CD4-positive, alpha-beta T cell treated with Interleukin-21 for 1 hour (primary cell): ENCODE measurements around the gene PPP1R27.
"Not testable (repeated sequence)": the region's sequence is repeated elsewhere in the genome, so short reads cannot be mapped to it uniquely, and the experiment has no call there.

Experiments used
- DNase-seq: peaks from one replicate; pipeline ENCODE4 v3.0.0-alpha.2; 2020

PPP1R27 gene

DNA sequence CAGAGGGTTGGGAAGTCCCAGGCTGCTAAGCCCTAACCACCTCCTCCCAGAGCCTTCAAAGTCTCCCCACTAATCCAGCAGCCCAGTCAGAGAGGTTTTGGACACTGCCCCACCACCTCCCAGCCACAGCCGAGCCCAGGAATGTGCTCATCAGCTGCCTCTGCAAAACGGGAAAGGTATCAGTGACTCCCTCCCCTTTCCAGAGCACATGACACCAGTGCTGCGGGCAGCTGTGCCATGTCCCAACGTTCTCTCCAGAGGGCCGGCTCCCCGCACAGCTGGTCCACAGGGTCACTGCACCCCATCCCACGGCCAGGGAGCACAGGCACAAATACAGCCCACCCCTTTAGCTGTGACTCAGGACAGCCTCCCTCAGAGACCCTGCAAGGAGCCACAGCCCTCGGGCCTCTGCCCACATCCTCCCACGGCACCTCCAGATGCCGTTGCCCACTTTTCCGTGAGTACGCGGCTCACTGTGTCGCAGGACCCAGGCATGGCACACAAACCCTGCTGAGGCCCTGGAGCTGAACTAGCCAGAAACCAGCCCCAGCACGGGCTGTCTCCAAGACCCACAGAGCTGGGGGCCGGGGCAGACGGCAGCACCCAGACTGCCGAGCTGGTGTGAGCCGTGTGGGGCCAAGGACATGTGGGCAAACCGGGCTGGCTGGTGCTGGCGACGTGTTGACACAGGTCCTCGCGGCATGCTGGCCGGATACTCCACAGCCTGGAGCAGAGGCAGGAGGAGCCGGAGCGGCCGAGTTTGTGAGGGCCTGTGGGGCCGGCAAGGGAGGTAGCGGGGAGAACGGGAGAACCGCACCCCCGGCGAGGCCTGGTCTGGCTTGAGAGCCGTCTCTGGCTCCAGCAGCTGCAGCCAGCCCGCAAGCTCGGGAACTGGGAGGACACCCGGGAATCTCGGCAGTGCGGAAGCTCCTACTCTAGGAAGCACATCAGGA is 6.3 kb upstream of the PPP1R27 start:
- DNase-seq: no peak

DNA sequence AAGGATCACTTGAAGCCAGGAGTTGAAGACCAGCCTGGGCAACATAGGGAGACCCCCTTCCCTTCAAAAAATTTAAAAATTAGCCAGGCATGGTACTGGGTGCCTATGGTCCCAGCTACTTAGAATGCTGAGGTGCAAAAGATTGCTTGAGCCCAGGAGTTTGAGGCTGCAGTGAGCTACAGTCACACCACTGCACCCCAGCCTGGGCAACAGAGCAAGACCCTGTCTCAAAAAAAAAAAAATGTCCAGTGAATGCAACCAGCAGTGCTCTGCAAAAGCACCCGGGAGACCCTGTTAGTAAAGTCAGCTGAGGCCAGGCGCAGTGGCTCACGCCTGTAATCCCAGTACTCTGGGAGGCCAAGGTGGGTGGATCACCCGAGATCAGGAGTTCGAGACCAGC is 5.2 kb upstream of the PPP1R27 start:
- DNase-seq: not testable (repeated sequence)

DNA sequence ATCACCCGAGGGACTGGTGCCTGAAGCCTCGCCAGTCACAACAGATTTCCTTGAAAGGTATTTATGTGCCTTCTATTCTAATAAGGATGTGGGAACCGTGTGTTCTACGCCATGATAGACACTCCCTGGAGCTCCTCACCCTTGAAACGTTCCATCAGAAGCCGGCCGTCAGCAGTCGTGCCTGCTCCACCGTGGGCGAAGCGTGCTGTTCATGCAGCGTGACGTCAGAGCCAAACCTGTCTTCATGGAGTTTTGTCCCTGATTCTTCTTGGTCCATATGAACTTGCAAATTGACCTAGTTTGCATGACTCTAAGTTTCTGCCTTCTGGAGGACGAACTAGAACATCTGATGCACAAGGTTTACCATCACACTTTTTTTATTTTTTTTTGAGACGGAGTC is 4.5 kb upstream of the PPP1R27 start:
- no peak for DNase-seq

DNA sequence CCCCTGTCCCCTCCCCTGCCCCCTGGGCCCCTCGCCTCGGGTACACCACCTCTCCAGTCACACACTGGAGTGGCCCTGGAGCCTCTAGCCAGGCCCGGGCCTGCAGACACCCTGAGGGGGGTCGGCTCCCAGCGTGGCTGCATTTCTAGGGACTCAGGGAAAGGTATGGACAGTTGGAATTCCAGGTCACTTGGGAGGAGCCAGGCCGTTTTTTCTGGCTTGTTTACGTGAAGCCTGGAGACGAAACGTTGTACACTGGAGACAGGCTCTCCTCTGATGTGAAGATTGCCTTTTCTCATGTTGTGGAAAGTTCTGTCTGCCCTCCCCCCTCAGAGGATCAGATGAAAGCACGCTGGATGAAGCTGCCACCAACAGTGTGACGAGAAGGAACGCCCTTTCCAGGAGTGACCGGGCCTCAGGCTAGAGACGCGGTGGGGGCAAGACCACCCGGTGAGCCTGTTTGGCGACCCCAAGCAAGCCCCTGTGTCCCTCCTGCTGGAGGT is 4.0 kb upstream of the PPP1R27 start:
- no peak for DNase-seq

DNA sequence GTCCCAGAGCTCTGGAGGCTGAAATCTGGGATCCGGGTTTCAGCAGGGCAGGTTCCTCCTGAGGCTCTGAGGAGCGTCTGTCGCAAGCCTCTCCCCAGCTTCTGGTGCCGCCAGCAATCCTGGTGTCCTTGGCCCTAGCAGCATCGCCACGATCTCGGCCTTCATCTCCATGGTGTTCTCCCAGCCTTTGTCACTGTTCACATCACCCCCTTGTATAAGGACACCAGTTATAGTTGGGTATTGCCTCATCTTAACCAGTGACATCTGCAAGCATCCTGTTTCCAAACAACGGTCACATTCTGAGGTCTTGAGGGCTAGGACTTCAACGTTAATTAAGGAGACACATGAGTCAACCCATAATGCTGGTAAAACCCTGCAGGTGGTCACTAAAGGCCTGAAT is 2.8 kb upstream of the PPP1R27 start:
- no peak for DNase-seq

DNA sequence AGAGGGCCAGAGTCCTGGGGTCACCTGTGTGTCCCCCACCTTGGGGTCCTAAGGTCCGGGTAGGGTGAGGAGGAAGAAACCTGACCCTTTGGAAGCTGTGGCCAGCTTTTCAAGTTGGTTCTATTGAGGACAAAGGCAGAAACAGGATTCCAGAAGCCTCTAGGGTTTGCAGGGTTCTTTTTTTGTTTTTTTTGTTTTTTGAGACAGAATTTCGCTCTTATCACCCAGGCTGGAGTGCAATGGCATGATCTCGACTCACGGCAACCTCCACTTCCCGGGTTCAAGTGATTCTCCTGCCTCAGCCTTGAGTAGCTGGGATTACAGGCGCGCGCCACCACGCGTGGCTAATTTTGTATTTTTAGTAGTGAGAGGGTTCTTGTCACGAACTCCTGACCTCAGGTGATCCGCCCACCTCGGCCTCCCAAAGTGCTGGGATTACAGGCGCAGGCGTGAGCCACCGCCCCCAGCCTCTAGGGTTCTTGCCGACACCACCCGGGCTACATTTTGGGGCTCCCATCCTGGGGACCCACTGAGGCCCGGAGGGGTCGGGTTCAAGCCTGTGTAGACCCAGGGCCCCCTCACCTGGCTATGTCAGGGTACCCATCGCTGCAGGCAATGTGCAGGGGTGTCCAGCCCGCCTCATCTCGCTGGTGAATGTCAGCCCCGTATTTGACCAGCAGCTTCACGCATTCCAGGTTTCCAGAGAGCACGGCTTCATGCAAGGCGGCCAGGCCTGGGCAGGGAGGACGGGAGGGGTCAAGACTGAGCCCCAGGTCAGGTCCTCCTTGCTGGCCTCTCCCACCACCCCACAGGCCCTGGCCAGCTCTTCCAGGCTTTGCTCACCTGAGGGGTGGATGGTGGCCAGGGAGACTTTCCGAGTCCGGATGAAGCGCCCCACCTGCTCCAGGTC is 674 bp downstream of the PPP1R27 start:
- DNase-seq: no peak

DNA sequence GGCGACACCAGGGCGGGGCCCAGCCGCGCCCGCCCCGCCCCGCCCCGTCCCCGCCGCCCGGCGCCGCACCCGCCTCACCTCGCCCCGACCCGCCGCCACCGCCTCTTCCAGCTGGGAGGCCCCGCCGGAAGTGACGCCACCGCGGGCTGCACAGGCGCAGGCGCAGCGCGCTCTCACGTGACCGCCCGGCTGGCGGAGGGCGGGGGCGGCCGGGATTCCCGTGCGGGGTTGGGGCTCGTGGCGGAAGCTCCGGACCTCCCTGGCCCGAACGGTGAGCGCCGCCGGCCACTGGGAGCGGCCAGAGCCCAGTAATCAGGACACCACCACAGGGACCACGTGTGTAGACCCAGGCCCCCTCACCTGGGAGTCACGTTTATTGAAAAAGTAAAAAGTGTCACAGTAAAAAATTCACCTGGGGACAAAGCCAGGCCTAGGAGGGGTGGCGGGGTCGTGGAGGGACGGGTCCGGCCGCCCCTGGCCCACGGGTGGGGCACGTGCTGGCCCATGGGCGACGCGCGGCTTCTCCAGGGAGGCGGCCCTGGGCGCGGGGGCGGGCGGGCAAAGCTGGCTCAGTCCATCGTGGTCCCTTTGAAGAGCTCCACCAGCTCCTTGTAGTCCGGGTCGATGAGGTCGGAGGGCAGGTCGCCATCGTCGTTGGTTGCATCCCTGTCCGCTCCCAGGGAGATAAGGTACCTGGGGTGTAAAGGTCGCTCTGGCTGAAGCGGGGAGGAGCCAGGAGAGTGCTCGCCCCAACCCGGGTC is 1.5 kb downstream of the PPP1R27 start, which contains the start of gene MCRIP1:
Gene MCRIP1 (minus strand): TSS at position 132 of the 761 bp plus-strand sequence. CDS start 8,785 bp downstream, outside the sequence.
- DNase-seq: peak; percentile 94

DNA sequence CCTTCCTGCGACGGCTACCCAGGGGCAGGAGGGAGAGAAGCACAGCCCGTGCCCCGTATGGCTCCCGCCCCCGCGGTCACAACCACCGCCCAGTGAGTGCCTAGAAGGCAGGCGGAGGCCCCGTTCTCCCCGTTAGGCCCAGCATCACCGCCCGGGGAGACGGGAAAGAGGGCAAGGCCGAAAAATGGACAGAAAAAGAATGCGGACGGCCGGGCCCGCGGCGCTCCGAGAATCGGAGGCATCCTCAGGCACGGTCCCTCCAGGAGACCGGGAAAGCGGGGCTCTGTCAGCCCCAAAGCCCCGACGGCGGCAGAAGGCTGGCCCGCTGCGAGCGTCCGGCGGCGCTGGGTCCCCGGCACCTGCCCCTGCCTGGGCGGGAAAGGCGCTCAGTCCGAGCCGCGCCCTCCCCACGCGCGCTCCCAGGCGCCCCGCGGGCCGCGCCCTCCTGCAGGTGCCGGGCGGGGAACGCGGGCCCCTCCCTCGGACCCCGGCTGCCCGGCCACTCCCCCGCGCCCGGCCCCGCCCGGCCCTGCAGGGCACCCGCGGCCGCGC is 2.2 kb downstream of the PPP1R27 start:
- peak; percentile 21 for DNase-seq

DNA sequence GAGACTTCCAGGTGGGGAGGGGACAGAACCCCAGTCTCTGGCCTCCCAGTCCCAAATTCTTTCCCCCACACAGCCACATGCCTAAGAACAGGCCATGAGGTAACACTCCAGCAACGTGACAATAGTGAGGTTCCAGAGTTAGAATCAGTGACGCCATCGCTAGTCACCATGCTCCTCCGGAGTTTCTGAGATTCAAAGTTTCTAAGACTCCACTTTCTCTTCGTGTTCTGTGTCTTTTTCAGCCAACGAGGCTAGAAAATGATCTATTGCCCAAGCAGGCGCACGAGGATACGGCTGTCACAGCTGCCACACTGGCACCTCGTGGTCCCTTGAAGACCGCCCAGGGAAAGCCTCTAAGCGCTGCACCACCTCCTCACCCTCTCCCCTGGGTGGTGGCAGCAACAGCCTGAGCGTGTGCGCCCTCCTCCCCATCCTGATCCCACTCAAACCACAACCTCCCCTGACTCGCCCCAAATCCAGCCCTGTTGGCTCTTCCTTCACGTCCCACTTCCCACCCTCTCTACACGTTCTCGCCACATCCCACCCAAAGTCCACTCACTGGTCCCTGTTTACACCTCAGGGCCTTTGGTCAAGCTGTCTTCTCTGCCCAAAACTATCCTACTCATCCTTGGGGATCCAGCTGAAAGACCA is 2.8 kb downstream of the PPP1R27 start:
- peak; percentile 49 for DNase-seq

DNA sequence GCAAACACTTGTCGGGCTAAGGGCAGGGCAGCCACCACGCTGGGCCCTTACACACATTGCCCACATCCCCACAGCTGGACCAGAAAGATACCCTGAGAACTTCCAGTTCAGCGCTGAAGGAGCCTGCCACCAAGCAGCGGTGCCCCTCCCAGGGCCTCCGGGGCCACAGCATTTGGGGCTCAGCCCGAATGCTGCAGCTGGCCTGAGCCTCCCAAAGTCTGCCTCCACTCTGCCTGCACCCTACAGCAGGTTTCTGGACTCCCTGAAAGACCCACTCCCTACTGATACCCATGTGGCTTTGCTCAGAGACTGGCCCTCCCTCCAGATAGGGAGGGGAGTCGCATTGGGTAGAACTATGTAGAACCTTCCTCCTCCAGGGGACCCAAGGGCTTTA is 3.3 kb downstream of the PPP1R27 start:
- DNase-seq: no peak

DNA sequence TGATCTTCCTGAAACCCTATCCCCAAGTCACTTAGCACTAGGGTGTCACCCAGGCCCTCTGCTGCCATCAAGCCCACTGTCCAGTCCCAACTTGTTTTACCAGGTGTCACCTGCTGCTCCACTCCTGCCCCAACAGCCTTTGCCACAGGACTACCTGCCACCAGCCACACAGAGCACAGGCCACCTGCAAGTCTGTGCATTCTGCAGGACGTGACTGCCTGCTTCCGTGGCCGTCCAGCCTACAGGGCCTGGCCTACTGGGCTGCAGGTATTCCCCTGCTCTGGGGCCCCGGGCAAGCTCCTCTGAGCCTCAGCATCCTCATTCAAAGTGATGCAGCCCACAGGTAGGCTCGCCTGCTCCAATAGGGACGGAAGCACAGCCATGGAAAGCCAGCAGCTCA is 5.0 kb downstream of the PPP1R27 start:
- DNase-seq: no peak

DNA sequence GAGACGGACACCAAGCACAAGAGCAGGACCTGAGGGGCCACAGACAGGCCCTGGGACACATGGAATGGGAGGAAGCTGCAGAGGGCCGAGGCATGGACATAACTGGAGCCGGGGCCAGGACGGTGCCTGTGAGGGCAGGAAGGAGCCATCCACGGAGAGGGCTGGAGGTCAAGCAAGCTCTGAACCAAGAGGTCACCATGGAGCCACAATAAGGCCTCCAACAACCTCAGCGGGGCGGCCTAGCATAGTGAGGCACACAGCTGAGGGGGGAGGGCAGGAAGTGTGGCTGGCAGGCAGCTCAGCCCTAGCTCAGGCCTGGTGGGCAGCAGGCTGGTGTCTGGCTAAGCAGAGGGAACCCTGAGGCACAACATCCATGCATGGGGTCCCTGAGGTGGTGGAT is 6.2 kb downstream of the PPP1R27 start:
- no peak for DNase-seq

DNA sequence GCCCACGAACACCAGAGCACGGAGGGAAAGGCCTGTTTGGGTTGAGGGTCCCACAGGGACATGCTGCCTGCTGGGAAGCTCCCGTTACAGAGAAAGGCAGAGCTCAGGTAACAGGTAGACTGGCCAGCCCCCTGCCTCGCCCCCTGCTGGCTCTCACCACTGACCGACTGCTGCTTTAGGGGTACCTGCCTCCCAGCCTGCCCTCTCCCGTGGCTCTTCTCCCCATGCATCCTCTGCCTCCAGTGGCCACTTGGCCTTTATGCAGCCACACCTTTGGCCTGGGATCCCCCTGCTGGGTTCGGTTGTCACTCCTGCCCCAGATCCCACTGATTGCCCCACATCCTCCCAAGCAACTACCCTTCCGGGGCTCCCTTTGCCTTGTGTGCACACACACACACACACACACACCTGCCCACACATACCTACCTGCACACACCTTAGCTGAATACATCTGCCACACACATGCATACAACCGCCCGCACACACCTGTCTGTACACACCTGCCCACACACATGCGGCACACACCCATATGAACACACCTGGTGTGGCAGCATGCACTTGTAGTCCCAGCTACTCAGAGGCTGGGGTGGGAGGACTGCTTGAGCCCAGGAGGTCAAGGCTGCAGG is 8.9 kb downstream of the PPP1R27 start:
- no peak for DNase-seq

DNA sequence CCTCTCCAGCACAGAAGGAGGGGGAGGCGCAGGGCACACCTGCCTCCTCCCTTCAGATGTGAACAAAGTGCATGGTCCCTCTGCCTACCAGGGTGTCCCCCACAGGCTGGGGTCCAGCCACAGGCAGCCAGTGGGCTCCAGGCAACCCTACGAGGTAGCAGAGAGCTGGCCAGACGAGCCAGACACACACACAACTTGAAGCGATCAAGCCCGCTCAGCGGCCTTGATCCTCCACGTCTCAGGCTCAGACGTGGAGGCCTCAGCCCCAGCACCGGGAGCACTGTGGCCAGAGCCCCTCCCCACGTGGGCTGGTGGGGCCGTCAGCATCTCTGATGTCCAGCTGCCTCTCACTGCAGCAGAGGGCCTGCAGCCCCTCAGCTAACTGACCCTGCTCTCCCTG is 10.3 kb downstream of the PPP1R27 start:
- DNase-seq: no peak

DNA sequence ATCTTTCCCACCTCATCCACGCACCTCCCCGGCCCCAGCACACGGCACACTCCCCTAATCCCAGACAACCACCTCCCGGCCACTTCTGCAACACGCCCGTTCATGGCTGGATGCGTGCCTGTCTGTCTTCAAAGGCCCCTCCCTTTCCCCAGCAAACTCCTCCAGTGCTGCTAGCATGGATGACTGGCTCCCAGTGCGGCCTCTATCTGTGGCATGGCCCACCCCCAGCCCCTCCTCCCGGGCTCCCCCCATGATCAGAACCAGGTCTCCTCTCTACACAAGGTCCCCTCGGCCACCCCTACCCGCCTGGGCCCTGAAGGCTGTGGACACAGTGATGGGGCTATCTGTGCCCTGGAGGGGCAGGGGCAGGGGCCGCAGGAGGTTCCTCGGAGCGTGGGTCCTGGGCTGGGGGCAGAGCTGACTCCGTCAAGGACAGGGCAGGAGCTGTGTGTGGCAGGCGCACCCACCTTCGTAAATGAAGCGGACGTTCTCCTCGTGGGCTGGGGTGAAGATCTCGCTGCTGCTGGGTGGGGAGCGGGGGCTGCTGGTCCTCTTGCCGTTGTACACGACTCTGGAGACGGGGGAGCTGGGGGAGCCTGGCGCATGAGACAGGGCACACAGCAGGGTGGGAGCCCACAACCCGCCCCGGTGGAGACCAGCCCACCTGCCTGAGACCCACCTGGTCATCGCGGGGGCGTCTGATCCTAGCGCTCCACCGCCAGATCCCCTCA is 10.9 kb downstream of the PPP1R27 start:
- DNase-seq: no peak

DNA sequence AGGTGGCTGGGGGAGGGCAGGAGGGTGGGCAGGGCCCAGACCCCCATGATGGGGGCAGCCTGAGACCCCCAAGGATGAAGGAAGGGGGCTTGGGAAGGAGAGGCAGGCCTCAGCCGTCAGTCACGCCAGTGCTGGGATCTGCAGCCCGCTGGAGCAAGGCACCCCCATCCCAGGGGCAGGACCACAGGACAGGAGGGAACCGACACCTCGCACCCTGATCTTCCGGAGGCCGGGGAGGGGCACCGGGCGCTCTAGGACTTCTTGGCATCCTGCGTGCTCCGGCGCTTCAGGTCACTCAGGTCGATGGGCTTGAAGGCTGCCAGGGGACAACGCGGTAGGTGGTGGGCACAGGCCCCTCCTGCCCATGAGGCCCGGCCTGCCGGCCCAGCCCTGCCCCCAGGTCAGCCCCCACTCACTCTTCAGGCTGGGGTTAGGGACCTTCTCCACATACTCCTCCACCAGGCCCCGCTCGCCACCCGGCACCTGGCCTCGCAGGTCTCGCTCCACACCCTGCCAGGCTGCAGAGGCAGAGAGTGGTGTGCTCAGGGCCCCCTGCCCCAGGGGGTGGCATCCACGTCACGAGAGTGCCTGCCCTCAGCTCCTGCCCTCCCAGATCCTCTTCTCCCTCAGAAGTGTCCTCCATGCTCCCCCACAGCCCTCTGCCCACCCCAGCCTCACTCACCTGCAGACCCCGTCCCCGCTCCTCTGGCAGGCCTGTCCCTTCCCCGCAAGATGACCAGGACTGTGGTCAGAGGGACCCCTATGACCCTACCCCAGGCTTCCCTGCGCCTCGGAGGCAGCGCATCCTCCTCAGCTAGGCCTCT is 11.6 kb downstream of the PPP1R27 start:
- no peak for DNase-seq

DNA sequence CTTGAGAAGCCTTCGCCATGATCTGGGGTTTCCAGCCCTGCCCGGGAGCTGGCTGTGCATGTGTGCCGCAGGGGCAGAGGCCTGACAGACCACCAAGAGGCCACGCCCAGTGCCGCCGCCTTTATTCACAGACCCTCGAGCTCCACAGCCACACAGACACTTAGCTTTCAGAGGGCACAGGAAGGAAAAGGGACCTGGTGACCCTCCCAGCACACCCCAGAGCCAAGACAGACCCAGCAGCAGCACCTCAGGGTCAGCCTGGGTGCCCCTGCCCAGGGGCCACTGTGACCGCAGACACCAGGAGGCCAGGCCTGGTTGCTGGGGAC is 12.6 kb downstream of the PPP1R27 start:
- DNase-seq: no peak

DNA sequence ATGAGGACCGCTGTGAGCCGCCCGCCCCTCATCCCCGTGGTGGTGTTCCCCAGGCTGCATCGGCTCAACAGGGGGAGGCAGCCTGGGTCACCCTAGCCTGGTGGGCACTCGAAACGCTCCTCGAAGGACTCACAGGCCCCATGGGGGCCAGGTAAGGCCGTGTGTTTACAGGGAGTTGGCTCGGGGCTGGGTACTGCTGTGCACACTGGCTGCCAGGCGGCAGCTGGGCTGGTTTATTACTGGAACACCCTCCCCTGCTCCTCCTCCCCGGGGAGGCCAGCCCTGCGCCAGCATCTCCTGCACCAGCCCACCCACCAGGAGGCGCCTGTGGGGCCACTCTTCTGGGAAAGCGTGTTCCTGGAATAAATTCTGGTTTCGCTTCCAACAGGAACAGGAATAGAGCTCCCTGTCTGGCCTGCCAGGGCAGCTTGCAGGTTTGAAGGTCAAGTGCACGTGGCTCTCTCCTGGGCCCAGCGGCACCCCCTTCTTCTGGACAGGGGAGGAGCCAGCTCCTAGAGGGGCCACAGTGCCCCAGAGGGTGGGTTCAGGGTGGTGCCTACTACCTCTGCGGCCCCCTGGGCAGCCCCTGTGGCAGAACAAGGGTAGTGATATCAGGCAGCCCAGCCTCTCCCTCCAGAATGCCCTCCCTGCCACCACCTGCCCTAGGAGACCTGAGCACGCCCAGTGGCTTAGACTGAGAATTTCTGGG is 13.1 kb downstream of the PPP1R27 start:
- no peak for DNase-seq

DNA sequence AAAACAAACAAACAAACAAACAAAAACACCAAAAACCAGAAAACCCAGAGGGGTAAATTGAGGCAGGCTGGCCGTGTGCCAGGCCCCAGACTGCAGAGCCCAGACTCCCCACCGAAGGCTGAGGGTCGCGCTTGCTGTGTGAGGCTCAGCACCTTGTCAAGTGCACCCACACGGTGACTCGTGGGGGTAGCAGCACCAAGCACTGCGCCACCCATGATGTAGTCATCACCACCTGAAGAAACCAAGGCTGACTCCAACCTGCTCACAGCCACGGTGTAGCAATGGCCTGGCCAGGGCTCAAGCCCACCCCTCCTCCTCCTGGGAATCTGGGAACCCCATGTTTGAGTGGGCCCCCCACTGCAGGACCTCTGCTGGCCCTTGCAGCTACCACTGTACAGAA is 13.7 kb downstream of the PPP1R27 start:
- DNase-seq: no peak
